ENCODE measurements around the gene MSL1. TPM values are rescaled to one million over a fixed set of nuclear protein-coding genes. Genes with fewer than 3 reads are reported as not detected.

Gene MSL1
- total RNA-seq, 1 donor from 2014 or later: 87.5 TPM

- intact Hi-C loops (cut with micrococcal nuclease): no loop called here
Observed at GRCh38 chr17:40103071-40103661, 18.6 kb upstream of the MSL1 start.

GRCh38 chr17:40103688-40104087 lies 18.1 kb upstream of the MSL1 start:
- intact Hi-C loops (cut with micrococcal nuclease): no loop called here

GRCh38 chr17:40104594-40105486 lies 16.9 kb upstream of the MSL1 start:
- intact Hi-C loops (cut with micrococcal nuclease): no loop called here

GRCh38 chr17:40105861-40106759 lies 15.7 kb upstream of the MSL1 start:
- intact Hi-C loops (cut with micrococcal nuclease): no loop called here

DNA sequence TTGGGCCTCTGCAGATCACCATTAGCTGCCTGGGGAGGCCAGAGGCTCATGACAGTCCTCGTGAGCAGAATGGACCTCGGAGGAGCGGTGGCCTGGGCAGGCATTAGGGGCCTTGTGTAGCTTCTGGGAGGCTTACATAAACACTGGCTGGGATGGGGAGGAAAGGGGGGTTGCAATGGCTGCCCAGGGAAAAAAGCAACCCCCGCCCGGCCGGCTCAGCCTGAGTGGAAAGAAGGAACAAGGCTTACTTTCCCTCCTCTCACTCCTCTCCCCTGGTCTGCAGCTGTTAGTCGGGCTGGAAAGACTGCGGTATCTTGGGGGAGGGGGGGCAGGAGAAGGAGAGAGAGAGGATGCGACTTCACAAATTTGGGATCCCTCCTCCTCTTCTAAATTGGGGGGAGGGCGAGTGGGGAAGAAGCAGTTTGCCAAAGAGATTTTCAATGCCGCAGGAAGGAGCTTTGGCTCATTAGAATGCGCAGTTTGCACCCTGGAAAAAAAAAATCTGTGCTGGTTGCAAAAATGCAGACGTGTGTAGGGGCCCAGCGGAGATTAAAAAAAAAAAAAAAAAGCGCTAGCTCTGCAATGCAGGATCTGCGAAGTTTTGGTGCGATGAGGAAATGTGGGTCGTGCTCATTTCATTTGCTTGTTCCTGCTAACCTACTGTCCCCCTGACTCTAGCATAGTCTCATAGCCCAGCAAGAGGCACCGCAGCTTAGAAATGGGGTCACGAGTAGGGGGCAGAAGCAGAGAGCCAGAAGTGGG lies 14.8 kb upstream of the MSL1 start:
- intact Hi-C loops (cut with micrococcal nuclease): no loop called here

DNA sequence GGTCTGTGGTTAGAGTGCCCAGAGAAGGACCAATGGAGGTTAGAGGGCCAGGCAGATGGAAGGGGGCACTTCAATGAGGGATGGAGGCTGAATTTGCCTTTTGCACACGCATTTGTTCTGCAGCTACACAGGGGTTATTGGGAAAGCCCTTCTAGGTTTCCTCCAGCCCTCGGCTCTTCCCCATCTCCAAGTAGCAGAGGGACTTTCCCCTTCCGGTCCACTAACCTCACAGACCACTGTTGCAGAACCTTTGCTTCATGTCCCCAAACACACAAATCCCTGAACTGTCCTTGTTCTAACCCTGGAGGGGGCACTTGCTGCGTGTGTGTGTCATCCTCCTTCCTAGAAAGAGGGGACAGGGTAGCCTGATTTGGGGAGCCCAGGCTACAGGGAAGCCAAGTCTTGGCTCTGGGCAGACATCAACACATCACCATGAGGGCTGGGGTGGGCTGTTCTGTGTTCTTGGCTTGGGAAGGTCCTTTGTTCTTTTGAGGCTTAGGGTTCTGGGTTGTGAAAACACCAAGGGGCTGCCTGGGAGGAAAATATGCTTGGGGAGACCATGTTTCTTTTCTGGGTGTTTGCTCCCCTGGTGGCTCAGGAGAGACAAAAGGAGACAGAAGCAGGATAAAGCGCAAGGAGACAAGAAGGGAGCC lies 14.1 kb upstream of the MSL1 start:
- intact Hi-C loops (cut with micrococcal nuclease): loop anchor here (1.0 kb wide), 1 partner anchor 11 kb away; no protein-coding TSS in a partner anchor

DNA sequence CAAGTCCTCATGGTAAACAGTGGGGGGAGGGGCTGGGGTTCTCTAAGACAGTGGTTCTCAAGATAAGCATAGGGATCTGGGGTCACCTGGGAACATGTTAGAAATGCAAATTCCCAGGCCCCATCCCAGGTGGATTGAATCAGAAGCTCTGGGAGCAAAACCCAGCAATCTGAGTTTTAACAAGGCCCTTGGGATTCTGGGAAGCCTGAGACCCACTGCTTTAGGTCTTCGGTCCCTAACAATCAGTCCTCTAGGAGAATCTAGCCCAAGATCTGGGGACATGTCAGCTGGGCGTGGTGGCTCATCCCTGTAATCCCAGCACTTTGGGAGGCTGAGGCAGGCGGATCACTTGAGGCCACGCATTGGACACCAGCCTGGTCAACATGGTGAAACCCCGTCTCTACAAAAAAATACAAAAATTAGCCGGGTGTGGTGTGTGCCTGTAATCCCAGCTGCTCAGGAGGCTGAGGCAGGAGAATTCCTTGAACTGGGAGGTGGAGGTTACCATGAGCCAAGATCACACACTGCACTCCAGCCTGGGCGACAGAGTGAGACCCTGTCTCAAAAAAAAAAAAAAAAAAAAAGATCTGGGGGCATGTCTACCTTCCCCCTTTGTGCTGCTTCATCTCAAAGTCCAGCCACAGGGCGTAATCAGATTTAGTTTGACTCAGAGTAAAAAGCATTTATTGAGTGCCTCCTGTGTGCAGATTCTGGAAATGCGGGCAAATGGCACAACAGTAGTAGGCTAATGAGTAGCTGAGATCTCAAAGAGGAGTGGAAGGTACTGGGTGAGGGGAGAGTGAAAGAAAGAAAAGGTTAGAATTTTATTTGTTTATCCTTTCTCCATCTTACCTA lies 12.6 kb upstream of the MSL1 start:
- intact Hi-C loops (cut with micrococcal nuclease): loop anchor here (1.0 kb wide), 1 partner anchor 13 kb away; no protein-coding TSS in a partner anchor

GRCh38 chr17:40110026-40110845 lies 11.5 kb upstream of the MSL1 start:
- intact Hi-C loops (cut with micrococcal nuclease): loop anchor here (2.0 to 5.0 kb wide), 3 partner anchors 33 to 177 kb away; partner anchors contain the start of genes CDC6 and THRA

GRCh38 chr17:40111221-40112128 lies 10.3 kb upstream of the MSL1 start:
- intact Hi-C loops (cut with micrococcal nuclease): loop anchor here (1.0 to 5.0 kb wide), 5 partner anchors 11 to 176 kb away; partner anchors contain the start of genes CDC6, NR1D1 and THRA

DNA sequence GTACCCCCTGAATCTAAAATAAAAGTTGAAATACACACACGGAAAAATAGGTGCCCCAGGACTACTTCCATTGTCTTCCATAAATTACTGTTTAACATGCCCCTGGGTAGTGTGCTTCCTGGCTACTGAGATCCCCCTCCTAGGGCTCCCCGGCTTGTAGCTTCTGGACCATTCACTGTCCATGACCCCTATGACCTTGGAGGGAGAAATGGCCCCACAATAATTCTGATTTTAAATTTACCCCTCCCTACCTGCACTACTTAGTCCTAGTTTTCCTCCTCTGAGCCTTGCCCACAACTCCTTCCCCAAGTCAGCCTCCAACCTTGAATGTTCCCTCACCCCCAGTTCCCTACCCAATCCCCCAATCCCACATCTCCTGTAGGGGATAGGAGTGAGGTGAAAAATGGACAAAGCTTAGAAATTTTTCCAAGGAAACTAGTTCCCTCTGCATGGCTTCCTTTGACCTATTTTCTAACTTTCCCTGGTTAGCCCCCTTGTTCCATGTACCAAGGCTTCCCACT lies 9.5 kb upstream of the MSL1 start:
- intact Hi-C loops (cut with micrococcal nuclease): loop anchor here (2.0 to 5.0 kb wide), 3 partner anchors 35 to 175 kb away; partner anchors contain the start of gene CDC6

GRCh38 chr17:40112718-40113109 lies 9.1 kb upstream of the MSL1 start:
- intact Hi-C loops (cut with micrococcal nuclease): loop anchor here (1.0 to 5.0 kb wide), 8 partner anchors 9 to 175 kb away; partner anchors contain the start of genes CASC3, CDC6 and MSL1

DNA sequence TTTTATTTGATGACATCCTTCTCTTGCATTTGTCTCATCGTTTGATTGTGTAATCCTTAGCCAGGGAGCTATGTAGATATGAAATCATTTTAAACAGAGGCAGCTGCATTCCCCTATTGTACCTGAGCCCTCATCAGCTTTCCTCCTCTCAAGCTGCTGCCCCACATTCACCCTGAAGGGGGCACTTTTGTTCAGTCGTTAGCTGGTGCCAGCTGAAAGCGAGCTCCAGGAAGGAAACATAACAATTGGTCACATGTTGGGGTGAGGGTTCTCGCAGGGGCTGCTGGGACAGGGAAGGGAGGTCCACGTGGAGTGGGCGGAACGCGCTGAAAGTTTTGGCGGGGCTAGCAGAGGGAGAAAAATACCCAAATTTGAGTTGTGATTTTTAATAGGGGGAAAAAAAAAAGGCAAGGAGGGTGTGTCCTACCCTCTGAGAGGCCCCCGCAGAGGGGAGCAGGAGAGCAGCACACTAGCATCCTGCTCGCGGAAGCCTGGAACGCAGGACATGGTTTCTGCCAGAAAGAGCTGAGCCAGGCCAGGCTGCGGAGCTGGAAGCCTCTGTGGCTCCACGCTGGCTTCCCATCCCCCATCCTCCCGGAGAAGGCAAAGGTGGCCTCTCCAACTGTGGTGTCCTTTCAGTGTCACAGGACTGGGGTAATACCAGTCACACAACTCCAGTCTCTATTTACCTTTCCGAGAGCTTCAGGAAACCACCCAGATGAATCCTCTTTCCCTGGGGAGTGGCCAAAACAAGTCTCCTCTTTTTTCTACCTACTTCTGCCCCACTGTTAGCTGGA lies 8.5 kb upstream of the MSL1 start:
- intact Hi-C loops (cut with micrococcal nuclease): loop anchor here (1.0 to 5.0 kb wide), 8 partner anchors 8 to 174 kb away; partner anchors contain the start of genes CASC3, CDC6 and MSL1

DNA sequence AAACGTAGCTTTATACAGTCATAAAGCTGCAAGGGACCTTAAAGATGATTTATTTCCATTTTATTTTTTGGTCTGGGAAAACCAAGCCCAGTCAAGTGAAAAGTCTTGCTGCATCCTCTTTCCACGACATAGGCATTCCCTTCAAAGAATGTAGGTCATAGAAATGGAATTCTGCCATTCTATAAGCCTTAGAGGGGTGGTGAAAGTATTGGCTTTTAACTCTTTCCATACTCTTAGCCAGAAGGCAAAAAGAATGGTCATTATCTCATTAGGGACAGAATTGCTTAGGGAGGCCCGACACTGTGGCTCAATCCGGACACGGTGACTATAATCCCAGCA lies 7.9 kb upstream of the MSL1 start:
- intact Hi-C loops (cut with micrococcal nuclease): loop anchor here (1.0 to 5.0 kb wide), 8 partner anchors 7 to 173 kb away; partner anchors contain the start of genes CASC3, CDC6 and MSL1

DNA sequence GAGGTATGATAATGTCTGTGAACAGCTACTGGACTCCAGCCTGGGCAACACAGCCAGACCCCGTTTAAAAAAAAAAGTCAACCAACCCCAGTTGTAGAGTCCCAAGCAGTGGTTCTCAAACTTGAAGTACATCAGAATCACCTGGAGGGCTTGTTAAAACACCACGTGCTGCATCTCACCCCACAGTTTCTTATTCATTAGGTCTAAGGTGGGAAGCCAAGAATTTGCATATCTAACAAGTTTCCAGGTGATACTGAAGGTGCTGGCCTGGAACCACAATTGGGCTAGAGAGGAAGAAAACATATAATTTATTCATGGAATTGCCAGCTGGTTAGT lies 6.7 kb upstream of the MSL1 start:
- intact Hi-C loops (cut with micrococcal nuclease): no loop called here

DNA sequence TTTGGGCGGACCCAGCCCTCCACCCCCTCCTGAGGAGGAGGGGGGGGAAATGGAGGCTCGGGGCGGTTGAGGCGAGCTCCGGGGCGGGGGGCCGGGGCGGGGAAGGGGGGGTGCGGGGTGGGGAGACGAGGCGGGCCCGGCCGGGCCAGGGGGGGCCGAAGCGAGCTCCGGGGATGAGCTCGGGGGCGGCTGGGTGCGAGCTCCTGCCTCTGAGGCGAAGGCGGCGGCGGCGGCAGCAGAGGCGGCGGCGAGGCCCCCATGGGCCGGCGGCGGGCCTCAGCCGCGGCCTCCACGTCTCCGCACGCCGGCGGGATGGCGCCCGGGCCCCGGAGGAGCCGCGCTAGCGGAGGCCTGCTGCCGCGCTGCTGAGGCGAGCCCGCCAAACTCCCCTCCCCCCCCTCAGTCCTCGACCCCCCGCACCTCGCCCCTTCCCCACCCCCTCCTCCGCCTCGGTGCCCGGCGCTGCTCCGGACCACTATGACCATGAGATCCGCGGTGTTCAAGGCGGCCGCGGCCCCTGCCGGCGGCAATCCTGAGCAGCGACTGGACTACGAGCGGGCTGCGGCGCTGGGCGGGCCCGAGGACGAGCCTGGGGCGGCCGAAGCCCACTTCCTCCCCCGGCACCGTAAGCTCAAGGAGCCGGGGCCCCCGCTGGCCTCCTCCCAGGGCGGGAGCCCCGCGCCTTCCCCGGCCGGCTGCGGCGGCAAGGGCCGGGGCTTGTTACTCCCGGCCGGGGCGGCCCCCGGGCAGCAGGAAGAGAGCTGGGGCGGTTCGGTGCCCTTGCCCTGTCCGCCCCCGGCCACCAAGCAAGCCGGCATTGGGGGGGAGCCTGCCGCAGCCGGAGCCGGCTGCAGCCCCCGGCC lies 596 bp downstream of the MSL1 start:
- intact Hi-C loops (cut with micrococcal nuclease): no loop called here
